Measurements from ENCODE around the gene SNRPA1.

DNA sequence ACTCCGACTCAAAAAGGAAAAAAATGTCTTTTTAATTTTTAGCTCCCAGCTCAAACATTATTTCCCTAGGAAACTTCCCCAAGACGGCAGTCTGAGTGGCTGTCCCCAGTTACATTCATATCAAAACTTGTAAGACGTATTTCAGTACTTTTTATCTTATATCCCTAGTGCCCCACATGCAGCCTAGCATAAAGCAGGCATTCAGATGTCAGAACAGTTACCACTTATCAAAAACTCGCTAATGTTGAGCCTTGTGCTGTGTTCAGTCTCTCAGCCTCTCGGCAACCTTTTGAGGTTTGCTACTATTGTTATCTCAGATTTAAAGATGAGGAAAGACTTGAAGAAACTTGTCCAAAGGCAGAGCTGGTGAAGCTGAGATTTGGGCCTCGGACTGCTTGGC is 11.1 kb downstream of the SNRPA1 start:
- no peak for TF ChIP-seq EZH2phosphoT487 (conservative IDR thresholded peaks at IDR 0.05; ENCODE audit: low read length)
- TF ChIP-seq, protein P1, sequence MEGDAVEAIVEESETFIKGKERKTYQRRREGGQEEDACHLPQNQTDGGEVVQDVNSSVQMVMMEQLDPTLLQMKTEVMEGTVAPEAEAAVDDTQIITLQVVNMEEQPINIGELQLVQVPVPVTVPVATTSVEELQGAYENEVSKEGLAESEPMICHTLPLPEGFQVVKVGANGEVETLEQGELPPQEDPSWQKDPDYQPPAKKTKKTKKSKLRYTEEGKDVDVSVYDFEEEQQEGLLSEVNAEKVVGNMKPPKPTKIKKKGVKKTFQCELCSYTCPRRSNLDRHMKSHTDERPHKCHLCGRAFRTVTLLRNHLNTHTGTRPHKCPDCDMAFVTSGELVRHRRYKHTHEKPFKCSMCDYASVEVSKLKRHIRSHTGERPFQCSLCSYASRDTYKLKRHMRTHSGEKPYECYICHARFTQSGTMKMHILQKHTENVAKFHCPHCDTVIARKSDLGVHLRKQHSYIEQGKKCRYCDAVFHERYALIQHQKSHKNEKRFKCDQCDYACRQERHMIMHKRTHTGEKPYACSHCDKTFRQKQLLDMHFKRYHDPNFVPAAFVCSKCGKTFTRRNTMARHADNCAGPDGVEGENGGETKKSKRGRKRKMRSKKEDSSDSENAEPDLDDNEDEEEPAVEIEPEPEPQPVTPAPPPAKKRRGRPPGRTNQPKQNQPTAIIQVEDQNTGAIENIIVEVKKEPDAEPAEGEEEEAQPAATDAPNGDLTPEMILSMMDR (IDR thresholded peaks at IDR 0.05; ENCODE audit: insufficient read depth, low read length, poor library complexity, severe bottlenecking): no peak
